GM19239 (cell line): ENCODE data around the gene TIMELESS.
A peak's percentile ranks its signal among the peaks of the same experiment; 100 is the strongest.
"Not testable (repeated sequence)": the region's sequence is repeated elsewhere in the genome, so short reads cannot be mapped to it uniquely, and the experiment has no call there.

Experiments
- DNase-seq: peaks from one replicate; pipeline ENCODE4 v3.0.0; 2011; ENCODE audit warnings: low spot score; ENCODE audit not compliant: insufficient read length
- FAIRE-seq: peaks from 2 replicates; lab custom pipeline; 2011; peaks lifted over from hg19 to GRCh38; lab: Jason Lieb, UNC

The TIMELESS gene

DNA sequence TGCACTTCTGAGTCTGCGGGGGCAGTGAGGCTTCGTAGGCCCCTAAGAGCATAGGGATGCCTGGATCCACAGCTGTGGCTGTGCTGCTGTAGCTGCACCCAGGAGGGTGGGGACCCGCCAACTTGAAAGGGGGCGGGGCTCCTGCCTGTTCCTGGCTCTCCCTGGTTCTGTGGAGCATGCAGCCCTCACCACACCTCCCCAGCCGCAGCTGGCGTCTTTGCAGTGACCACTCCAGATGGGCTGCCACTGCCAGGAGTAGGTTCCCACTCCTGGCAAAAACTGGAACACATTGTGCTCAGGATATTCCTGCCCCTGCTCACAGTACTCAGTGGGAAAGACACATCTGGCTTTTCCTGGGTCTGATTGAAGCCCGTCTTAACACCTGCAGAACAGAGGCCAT is 35.8 kb downstream of the TIMELESS start:
- FAIRE-seq (no peak), DNase-seq (no peak)

DNA sequence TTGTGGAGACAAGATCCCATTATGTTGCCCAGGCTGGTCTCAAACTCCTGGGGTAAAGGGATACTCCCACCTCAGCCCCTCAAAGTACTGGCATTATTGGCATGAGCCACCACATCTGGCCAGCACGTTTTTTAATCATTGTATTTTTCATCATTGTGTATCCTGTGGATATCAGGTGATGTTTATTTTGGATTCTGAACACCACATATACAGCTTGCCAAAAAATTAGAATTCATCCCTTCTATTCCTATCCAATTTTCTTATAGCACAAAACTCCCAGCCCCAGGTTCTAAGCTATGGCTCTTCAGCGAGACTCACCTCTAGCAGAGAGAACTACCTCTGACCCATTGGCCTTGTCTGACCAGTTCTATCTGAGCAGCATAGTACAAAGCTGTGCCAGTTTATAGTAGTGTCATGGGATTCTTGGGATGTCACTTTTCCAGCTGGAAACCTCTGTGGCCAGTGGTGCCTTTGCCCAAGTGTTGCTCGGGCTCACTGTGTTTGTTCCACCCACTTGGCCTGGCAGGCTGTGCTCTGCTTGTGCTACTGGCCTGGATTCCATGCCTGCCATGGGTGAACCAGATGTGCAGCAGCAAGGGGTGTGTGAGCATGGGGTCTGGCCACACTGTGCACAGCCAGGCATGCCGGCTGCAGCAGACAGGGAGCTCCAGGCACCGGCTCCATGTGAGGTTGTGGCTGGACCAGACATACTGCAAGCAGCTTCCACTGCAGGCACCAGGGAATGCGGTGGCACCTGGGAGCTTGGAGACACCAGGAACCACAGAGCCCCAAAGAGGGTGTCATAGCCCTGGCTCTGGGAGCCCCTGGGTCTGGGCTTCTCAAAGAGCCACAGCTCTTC is 37.2 kb downstream of the TIMELESS start:
- FAIRE-seq (no peak), DNase-seq (no peak)

DNA sequence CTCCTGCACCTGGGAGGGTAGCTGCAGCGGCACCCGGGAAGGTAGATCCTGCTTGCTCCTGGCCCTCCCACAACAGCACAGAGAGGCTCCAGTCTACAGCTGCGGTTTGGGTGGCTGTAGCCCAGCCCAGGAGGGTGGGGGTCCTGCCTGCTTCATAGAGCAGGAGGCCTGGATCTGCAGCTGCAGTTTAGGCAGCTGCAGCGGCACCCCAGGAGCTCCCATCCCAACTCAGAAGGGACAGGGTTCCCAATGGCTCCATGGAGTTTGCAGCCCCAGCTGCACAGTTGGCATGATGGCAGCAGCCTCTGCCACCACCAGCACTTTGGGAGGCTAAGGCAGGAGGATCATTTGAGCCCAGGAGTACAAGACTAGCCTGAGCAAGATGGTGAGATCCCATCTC is 38.5 kb downstream of the TIMELESS start:
- no peak for FAIRE-seq
- DNase-seq: no peak

DNA sequence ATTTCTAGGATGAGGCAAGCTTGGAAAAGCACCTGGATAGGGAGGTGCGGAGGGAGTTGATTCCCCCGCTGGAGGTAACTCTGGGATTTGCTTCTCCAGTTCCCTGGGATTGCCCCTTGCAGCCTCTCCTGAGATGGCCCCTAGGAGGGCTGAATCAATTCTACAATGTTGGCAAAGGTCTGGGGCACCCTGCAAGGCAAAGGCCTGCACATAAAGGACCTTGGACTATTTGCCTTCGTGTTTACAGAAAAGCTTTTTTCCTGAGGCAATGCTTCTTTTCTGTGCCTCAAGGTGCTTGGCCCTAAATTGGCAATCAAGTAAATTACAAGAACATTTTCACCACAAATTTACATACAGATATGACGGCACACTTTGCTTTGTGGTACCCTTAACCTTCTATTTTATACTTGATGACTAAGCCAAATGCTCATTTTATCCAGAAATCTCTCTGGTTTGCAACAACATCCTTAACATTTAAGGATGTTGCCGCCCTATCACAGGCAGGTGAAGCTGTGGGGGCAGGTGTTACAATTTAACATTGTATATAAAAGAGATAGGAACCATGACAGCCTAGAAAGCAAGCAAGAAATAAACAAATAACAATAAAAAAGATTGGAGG is 40.3 kb downstream of the TIMELESS start:
- FAIRE-seq: no peak
- DNase-seq: no peak

DNA sequence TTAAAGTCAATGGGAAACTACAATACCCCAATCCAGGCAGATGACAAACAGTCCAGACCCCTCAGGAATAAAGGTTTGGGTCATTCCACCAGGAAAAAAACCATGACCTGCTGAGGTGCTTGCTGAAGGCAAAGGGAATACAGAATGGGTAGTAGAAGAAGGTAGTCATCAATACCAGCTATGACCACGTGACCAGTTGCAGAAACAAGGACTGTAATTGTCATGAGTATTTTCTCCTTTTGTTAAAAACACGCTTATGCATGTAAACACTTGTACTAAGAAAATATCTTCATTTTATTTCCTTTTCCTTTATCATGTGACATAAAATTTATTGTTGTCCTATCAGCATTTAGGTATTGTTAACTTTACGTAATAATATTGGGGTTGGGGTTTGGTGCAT is 45.0 kb downstream of the TIMELESS start:
- FAIRE-seq: not testable (repeated sequence)

DNA sequence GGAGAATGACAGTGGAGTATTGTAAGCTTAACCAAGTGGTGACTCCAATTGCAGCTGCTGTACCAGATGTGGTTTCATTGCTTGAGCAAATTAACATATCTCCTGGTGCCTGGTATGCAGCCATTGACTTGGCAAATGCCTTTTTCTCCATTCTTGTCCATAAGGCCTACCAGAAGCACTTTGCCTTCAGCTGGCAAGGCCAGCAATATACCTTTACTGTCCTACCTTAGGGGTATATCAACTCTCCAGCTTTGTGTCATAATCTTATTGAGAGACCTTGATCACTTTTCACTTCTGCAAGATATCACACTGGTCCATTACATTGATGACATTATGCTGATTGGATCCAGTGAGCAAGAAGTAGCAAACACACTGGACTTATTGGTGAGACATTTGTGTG is 47.6 kb downstream of the TIMELESS start:
- FAIRE-seq, DNase-seq: not testable (repeated sequence)

More for the DNA sequence above, 45.0 kb downstream of the TIMELESS start:
- DNase-seq: not testable (repeated sequence)

DNA sequence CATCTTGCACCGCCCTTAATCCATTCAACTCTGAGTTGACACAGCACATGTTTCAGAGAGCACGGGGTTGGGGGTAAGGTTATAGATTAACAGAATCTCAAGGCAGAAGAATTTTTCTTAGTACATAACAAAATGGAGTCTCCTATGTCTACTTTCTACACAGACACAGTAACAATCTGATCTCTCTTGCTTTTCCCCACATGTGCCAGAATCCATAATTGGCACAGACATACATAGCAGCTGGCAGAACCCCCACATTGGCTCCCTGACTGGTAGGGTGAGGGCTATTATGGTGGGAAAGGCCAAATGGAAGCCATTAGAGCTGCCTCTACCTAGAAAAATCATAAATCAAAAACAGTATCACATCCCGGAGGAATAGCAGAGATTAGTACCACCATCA is 48.1 kb downstream of the TIMELESS start:
- FAIRE-seq, DNase-seq: not testable (repeated sequence)

DNA sequence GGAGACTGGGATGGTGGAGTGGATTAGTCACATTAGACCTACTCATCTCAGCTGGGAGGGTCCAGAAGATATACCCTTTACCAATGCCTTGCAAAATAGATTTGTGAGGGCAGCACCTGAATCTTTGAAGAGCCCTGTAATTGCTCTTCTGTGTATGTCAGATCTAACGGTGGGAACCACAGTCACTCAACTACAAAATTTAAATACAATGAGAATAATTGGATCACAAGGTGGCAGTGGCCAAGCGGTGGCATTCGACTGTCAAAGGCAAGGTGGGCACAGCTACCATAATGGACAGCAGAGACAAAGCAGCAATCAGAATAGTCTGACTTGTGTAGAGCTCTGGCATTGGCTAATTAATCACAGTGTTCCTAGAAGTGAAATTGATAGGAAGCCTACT is 49.8 kb downstream of the TIMELESS start:
- FAIRE-seq: not testable (repeated sequence)

DNA sequence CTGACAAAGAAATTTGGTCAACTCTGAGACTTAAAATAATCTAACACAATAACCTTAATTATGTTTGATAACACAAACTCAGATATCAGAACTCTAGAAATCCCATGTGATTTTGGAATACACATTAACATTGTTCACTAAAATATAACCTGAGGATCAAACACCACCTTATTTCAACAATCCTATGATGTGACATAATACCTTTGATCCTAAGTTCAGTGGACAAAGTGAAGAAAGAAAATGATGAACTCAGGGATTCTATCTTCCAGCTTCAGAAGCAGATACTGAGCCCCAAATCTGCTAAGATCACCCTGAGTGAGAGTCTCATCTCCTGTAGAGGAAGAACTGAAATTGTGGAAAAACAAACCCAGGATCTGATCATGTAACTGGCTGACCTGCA is 50.9 kb downstream of the TIMELESS start:
- FAIRE-seq (no peak), DNase-seq (no peak)

More for the DNA sequence above, 49.8 kb downstream of the TIMELESS start:
- DNase-seq: not testable (repeated sequence)

DNA sequence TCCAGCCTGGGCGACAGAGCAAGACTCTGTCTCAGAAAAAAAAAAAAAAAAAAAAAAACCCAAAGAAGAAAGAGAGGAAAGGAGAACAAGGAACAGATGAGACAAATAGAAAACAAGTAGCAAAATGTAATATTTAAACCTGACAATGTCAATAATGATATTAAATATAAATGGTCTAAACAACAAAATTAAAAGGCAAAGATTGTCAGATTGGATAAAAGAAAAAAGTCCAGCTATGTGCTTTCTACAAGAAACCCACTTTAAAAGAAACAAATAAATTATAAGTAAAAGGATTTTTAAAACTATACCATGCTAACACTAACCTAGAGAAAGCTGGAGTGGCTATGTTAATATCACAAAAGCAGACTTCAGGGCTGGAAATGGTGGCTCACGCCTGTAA is 56.9 kb downstream of the TIMELESS start:
- FAIRE-seq (no peak), DNase-seq (no peak)

DNA sequence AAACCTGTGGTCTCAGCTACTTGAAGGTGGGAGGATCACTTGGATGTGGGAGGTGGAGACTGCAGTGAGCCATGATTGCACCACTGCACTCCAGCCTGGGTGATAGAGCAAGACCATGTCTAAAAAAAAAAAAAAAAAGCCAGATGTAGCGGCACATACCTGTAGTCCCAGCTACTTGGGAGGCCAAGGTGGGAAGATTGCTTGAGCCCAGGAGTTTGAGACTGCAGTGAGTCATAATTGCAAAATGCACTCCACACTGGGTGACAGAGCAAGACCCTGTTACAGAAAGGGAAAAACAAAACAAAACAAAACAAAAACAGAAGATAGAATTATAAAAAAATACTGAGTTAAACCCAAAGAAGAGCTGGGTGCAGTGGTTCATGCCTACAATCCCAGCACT is 57.5 kb downstream of the TIMELESS start:
- FAIRE-seq (no peak), DNase-seq (no peak)

DNA sequence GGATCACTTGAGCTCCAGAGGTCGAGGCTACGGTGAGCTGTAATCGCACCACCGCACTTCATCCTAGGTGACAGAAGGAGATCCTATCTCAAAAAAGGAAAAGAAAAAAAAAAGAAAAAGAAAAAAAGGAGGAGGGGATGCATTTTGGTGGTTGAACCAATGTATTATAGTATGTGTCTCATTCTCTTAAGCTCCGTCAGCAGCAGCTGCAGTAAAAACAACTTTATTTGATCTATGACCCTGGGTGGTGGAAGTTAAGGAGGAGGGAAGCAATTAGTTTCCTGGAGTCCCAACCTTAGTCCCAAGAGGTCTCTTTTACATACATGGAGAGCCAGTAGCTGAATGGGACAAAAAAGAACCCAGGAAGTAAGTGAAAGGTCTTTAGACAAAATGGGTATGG is 59.8 kb downstream of the TIMELESS start:
- DNase-seq (no peak), FAIRE-seq (no peak)

DNA sequence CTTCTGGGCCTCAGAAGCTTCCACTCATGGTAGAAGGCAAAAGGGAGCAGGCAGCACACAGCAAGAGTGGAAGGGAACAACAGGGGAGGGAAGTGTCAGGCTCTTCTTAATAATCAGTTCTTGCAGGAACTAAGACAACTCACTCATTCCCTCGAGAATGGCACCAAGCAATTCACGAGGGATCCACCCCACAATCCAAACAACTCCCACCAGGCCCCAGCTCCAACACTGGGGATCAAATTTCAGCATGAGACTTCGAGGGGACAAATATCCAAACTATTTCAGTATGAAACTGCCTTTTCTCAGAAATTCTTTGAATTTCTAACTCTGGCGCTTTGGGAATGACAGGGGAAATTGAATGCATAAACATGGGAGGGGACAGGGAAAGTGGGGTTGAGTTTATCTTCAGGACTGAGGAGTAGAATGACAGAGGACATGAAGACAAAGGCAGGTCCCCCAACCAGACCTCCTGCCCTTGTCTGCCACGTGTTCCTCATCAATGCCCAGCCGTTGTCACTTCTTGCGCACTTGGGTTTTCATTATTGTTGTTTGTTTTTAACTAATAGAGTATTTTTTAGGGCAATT is 62.0 kb downstream of the TIMELESS start:
- FAIRE-seq (no peak), DNase-seq (no peak)

DNA sequence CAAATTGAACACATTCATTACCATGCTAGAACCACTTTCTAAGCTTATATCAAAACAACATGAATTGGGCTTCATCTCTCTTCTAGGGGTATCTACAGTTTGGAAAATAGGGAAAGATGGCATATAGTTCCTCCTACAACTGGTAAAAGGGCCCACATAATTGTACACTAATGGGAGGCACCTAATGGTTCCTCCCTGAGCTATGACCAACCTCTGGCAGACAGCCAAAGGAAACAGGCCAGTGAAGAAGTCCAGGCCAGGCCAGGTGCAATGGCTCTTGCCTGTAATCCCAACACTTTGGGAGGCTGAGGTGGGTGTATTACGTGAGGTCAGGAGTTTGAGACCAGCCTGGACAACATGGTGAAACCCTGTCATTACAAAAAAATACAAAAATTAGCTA is 63.4 kb downstream of the TIMELESS start:
- no peak for DNase-seq
- no peak for FAIRE-seq

DNA sequence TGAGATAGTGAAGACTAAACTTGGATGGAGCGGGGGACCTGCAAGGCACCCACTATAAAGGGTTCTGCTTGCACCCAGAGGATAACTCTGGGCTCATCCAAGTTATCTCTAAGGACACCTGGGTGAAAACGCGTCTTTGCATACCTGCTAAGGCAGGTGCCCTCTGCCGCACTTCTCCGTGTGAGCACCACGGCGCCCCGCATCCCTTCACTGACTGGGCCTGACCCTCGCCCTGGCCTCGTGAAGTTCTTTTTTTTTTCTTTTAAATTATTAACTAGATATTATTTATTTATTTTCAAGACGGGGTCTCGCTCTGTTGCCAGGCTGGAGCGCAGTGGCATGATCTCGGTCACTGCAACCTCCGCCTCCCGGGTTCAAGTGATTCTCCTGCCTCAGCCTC is 66.6 kb downstream of the TIMELESS start:
- FAIRE-seq (no peak), DNase-seq (no peak)

DNA sequence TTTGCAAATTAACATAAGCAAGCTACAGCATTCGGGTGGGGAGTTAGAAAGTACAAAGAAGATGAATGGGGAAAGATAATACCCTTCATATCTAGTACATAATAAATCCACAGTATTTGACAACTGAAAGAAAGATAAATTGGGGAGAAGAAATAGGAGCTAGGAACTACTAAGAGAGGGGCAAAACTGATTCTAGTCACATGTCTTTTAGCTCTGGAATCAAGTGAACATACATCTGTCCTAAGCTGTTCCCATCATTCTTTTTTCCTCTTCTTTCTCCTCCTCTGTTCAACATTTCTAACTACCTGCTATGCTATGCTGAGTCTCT is 71.3 kb downstream of the TIMELESS start:
- no peak for DNase-seq
- FAIRE-seq: no peak

DNA sequence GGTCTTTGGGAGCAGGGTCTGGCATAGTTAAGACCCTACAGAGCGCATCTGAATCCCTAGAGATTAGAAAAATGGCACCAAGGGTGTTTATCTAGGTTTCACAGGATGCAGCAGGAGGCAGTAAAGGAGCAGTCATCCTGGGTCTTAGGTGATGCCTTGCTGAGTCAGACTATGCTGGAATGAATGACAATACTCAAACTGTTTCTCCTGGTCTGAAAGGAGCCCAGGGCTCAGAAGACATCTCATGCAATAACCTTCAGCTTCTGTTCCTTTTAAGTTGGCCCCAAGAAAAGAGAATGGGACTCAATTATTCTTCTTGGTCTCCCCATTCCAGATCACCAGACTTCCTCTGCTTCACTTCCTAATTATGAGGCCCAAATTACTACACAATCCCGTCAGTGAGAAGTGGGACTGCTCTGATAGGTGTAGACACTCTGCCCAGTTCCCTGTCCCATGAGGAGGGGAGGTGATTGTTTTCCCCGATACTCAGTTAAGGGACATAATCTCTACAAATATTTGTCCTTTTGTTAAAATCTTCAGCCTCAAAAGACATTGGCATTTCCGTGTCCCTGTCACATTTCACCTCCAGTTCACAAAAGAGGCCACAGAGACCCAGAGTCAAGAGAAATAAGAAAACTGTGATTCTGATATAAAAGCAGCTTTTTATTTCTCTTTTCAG is 71.8 kb downstream of the TIMELESS start:
- peak; percentile 70 for FAIRE-seq
- no peak for DNase-seq

DNA sequence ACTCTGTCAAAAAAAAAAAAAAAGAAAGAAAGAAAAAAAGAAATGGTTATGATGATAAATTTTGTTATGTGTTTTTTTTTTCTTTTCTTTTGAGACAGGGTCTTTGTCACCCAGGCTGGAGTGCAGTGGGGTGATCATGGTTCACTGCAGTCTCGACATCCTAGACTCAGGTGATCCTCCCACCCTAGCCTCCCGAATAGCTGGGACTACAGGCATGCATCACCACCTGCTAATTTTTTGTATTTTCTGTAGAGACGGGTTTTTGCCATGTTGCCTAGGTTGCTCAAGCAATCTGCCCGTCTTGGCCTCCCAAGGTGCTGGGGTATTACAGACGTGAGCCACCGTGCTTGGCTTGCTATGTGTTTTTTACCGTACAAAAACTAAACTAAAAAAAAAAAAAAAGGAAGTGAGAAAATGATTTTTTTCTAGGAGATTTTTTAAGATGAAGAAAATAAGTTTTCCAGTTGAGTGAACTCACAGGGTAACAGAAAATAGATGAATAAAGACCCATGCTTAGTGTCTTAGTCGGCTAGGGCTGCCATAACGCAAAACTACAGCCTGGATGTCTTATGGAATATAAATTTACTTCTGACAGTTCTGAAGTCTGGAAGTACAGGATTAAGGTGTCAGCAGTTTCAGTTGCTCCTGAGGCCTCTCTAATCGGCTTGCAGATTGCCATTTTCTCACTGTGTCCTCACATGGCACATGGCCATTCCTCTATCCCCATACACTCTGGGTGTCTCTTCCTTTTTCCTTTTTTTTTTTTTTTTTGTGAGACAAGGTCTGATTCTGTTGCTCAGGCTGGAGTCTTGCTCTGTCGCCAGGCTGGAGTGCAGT is 73.4 kb downstream of the TIMELESS start:
- peak; percentile 60 for FAIRE-seq
- no peak for DNase-seq

DNA sequence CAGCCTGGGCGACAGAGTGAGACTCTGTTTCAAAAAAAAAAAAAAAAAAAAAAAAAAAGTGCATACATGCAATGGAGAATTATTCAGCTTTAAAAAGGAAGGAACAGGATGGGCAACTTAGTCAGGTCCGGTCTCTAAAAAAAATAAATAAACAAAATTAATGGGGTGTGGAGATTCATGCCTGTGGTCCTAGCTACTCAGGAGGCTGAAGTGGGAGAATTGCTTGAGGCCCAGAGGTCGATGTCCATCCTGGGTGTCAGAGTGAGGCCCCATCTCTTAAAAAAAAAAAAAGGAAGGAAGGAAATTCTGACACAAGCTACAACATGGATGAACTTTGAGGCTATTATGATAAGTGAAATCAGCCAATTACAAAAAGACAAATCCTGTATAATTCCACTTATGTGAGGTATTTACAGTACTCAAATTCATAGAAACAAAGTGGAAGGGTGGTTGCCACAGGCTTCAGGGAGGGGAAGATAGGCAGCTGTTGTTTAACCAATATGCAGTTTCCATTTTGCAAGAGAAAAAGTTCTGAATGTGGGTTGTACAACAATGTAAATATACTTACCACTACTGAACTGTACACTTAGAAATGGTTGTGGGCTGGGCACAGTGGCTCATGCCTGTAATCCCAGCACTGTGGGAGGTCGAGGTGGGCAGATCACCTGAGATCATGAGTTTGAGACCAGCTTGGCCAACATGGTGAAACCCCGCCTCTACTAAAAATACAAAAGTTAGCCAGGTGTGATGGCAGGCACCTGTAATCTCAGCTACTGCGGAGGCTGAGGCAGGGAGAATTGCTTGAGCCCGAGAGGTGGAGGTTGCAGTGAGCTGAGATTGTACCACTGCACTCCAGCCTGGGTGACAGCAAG is 74.3 kb downstream of the TIMELESS start:
- no peak for DNase-seq
- FAIRE-seq: peak; percentile 80
